Middle frontal gyrus (tissue), 1 donor: Measurements from ENCODE around the gene MCCC2.
"Not testable (repeated sequence)": the region's sequence is repeated elsewhere in the genome, so short reads cannot be mapped to it uniquely, and the experiment has no call there.

Experiments used
- DNase-seq: peaks from one replicate; pipeline ENCODE4 v3.0.0-alpha.2; 2015; ENCODE audit warnings: low spot score; ENCODE audit errors: extremely low spot score

The MCCC2 gene

DNA sequence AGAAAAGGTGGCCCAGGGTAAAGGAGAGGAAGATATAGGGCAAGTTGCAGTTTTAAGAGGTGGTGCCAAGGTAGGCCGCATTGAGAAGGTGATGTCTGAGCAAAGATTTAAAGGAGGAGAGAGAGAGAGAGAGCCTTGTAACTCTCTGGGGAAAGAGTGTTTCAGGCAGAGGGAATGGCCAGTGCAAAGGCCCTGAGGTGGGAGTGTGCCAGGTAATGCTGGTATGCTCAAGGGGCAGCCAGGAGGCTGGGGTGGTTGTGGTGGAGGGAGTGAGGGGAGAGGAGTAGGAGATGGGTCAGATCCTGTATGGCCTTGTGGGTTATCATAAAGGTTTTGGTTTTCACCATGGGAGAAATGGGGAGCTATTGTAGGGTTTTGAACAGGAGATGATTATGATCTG lies 9.9 kb downstream of the MCCC2 start:
- DNase-seq, result no peak

DNA sequence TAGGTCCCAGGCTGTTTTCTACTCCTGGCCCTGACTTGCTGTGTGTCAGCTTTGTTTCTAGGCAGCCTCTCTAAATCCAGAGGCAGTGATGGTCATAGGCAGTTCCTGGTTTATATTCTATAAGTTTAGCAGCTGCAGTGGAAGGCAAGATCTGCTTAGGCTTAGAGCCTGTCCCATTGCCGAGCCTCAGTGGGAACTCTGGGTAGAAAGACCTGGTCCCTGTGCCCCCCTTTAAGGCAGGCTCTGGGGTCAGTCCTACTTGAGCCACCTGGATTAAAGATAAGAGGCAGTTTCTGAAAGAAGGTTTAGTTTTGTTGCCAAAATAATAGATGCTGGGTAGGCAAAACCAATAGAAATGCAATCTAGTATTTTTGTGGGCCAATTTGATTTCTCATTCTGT lies 13.6 kb downstream of the MCCC2 start:
- no peak for DNase-seq

DNA sequence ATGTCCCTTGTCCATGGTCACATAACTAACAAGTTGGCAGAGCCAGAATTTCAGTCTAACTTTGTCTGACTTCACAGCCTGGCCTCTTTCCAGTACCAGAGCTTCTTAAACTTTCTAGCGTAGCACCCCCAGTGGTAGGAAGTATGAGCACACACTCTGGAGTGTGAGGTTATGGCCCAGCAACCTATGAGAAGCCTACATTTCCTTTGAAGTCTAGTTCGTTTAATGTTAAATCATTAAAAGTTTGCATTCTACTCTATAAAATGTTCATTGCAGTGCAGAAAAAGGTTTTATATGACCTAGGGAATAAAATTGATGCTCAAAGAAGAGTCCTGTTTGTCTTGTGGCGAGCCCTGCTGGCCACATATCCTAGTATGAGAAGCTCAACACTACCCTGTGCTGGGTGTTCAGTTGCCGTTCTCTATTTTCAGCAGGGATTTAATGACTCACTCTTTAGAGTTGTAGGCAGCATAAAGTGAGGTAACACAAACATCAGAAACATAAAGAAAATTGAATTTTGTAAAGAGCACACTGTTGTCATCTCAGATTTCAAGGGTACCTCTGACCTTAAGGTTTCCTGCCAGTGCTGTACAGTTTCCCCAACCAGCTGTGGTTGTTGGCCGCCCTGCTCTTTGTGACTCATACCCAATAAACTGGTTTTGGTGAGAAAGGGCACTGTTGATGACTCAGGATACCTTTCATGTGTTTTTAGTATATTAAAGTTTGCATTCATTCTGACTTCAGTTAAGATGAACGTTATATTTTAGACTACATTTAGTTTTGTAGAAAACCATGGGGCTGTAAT lies 14.3 kb downstream of the MCCC2 start:
- DNase-seq, result no peak

DNA sequence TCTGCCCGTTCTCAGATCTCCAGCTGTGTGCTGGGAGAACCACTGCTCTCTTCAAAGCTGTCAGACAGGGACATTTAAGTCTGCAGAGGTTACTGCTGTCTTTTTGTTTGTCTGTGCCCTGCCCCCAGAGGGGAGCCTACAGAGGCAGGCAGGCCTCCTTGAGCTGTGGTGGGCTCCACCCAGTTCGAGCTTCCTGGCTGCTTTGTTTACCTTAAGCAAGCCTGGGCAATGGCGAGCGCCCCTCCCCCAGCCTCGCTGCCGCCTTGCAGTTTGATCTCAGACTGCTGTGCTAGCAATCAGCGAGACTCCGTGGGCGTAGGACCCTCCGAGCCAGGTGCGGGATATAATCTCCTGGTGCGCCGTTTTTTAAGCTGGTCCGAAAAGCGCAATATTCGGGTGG lies 22.8 kb downstream of the MCCC2 start:
- not testable (repeated sequence) for DNase-seq

DNA sequence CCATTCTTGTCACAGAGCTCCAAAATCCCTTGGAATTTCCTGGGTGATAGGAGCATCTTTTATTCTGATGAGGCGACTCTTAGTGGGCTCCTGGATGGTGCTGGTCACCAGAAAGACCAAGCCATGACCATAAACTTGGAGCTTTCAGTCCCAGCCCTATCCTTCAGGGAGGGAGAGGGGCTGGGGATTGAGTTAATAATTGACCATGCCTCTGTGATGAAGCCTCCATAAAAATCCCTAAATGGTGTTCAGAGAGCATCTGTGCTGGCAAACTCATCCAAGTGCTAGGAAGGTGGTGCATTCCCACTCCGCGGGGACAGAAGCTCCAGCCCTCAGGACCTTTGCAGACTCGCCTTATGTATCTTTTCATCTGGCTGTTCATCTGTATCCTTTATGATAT lies 28.7 kb downstream of the MCCC2 start:
- no peak for DNase-seq

DNA sequence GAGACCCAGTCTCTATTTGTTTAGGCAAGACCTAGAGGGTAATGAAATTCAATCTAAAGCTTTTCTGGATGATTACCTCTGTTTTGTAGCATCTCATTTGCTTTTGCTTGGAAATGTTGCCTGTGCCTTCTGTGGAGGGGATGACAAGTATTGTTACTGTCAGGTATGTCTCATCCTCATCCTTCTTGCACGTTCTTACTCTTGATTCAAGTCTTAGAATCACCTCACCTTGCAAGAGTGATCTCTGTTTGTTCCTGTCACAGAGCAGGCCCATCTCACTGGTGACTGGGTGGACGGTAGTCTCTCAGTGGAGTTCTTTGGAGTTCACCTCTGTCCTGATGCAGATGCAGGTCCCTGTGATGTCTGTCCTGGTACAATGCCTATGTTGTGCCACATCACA lies 33.5 kb downstream of the MCCC2 start:
- DNase-seq, result no peak

DNA sequence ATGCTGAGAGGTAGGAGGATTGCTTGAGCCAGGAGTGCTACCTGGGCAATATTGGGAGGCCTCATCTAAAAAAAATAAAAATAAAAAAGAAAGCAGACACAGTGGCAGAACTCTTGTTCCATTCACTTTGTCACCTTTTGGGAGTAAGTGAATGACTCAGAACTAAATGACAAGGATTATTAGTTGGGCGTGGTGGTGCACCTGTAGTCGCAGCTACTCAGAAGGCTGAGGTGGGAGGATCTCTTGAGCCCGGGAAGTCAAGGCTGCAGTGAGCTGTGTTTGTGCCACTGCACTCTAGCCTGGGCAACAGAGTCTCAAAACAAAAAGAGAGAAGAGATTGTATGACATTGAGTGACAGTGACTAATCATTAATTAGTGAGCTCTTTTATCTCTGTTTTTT lies 34.1 kb downstream of the MCCC2 start:
- no peak for DNase-seq

DNA sequence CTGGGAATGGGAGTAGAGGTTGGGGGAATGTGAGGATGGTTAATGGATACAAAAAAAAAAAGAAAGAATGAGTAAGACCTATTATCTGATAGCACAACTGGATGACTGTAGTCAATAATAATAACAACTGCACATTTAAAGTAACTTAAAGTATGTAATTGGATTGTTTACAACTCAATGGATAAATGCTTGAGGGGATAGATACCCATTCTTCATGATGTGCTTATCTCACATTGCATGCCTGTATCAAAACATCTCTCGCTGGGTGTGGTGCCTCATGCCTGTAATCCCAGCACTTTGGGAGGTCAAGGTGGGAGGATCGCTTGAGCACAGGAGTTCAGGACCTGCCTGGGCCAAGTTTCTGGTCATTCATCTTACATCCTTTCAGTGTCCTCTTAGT lies 34.6 kb downstream of the MCCC2 start:
- DNase-seq, result no peak

DNA sequence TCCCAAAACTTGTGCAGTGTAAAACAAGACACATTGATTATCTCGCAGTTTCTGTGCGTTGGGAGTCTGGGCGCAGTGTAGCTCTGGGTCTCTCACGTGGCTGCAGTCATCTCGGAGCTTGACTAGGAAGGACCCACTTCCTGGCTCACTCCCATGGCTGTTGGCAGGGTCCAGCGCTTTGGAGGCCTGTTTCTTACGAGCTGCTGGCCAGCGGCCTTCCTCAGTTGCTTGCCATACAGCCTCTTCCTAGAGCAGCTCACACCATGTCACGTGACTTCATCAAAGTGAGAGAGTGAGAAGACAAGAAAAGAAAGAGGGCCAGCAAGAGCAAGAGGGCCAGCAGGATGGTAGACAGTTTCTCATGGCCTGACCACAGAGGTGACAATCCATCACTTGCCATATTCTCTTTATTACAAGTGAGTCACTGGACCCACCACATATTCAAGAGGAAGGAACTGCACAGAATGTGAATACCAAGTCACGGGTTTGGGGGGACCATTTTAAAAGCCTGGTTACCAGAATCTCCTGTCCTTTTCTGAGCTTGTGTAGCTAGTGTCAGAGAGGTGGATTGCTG lies 36.2 kb downstream of the MCCC2 start:
- DNase-seq, result no peak

DNA sequence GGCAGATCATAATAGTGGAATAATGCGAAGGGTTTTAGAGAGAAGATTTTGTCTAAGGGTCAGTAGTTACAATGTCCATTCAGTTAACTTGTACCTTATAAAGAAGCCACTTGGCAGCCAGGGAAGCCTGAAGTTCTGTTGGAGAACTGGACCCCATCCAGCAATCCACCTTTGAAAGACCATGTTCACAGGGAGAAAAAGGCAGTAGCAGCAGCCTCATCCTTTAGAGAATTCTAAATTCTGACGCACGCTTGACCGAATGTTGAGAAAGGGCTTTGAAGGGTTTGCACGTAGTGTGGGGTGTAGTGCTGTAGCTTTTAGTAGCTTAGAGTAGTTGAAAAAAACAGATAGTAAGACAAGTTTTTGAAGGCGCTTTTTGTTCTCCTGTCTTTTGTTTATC lies 42.8 kb downstream of the MCCC2 start:
- no peak for DNase-seq

DNA sequence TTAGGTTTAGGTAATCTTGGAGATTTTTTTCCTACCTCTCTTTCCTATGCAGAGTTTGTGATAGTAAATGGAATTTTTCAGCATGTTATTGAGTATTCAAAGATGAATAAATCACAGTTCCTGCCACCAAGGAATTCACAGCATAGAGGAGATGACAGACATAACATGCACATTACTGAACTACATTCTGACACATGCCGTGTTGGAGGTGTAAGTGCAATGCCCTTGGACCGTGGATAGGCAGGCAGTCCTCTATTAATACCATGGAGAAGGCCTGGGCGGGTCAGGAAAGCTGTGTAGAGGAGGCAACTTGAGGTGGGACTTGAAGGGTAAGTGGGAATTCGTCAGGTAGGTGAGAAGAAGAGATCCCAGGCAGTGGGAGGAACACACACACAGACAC lies 43.9 kb downstream of the MCCC2 start:
- no peak for DNase-seq

DNA sequence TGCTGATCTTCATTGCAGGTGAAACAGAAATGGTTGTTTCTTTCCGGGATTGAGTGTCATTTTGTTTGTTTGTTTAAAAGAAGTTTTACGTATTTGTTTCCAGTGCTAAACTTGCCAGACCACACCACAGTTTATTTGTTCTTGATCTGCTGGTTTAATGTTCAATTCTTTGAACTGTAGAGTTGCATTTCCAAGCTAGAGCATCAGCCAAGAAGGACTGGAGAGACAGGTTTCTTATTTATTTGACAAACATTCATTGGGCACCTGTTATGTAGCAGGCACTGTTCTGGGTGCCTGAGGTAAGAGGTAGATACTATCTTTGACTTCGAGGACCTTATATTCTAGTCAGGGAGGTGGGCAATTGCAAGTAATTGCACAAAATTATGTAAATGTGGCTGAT lies 45.0 kb downstream of the MCCC2 start:
- no peak for DNase-seq

DNA sequence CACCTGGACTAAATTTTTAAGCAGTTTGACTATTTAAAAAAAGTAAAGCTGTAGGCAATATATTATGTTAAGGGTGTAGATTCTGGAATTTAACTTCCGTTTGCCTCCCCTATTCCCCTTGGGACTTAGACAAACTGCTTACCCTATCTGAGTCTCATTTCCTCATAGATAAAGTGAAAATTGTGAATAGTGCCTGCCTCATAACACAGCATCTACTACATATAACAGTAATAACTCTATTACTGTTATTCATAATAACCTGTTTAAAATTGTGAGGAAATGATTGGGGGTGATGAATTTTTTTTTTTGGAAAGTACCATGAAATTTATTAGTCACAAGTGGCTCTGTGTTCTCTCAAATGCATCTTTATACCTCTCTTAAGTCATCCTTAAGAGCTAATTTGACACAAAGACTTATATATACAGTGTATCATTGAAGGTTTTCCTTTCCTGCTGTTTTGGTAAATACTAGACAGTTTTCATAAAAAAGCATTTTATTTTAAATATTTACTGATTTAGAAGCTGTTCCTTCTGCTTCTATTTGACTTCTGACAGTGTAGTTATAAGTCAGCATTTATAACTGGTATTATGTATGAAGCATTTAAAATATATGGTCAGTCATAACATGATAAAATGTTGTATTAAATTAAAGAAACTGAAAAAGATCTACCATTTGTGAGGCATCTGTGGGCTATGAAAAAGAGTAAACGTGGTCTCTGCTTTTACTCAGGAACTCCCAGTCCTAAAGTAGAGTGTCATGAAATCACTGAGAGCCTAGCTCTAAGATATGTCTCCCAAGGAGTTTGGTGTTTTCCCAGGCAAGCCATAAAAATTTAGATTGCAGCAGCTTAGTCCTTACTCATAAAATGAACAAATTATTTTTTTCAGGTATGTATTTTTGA lies 46.4 kb downstream of the MCCC2 start:
- no peak for DNase-seq

DNA sequence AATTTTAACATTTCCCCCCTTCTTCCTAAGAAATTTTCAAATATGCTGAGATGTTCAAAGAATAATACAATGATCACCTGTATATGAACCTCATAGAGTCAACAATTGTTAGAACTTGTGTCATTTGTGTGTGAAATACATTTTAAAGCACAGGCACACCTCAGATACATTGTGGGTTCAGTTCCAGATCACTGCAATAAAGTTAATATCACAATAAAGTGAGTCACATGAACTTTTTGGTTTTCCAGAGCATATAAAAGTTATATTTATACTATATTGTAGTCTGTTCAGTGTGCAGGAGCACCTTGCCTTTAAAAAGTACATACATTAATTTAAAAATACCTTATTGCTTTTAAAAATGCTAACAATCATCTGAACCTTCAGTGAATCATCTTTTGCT lies 50.0 kb downstream of the MCCC2 start:
- DNase-seq, result no peak

DNA sequence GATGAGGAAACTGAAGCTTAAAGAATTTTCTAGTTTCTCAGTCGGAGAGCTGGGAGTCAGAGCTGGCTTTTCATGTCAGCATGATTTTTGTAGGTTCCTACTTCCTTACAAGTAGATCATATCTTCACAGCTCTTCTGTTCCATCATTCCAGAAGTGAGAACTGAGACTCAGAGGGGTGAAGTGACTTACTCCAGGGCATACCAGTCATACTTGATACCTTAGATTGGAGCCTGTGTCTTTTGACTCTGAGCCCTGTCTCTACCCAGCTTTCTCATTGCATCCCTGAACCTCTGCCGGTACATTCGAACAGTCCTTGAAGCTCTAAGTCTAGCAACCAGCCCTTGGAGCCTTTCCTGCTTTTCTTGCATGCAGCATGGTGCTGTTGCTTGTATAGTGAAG lies 53.3 kb downstream of the MCCC2 start:
- no peak for DNase-seq

DNA sequence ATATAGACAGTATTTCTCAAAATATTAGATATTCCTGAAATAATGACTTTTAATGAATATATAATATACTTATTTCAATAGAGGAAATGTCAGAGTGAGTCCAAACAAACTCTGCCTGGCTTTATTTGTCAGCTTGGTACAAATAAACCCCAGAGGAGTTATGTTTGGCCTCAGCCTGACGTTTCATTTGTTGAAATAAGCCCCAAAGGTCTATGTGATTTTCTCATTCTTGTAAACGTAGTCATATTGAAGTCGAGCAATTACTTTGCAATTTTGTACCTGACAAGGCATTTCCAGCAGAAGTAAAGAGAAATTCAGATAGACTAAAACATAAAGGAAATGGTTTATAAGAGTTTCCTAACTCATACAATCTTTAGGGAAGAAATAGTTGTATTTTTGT lies 57.9 kb downstream of the MCCC2 start:
- DNase-seq, result no peak

DNA sequence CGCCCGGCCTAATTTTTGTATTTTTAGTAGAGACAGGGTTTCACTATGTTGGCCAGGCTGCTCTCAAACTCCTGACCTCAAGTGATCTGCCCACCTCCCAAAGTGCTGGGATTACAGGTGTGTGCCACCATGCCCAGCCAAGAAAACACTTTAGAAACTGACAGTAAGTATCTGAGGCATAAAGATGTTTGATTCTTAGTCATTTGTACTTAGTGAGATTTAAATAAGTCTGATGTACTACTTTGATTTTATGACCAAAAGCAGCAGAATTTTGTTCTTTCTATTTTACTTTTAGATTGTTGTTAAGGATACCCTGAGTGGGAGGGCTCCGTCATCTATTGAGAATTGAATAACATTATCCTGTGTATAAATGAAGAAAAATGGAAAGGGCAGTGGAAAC lies 63.8 kb downstream of the MCCC2 start:
- DNase-seq, result not testable (repeated sequence)

DNA sequence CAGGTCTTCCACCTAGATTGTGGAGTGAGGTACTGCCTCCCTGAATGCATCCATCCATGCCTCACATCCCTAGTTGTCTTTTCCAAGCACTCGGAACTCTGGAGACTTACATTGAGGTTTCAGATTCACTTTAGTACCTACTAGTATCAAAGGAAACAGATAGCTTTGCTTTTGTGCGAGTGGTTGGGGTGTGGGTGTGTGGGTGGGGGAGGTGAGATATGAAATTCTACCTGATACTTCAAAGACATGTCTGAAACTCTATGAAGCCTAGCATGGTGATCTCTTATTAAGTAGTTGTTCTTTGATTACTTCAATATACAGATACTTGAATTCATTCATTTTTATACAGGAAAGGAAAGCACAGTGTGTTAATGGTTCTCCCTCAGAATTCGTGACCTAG lies 64.4 kb downstream of the MCCC2 start:
- no peak for DNase-seq

DNA sequence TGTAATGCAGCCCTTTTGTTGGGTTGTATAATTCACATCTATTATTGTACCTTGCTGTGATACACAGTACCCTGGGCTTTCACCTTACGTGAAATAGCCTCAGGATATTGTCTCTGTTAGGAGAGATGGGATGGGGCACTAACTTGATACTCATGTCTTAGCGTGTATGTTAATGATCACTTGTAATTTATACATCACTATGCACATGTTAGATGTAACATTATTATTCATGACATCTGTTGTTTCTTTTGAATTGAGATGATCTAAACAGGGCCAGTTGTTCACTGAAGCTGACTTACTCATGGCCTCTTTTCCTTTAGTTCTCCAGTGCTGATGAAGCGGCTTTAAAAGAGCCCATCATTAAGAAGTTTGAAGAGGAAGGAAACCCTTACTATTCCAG lies 65.2 kb downstream of the MCCC2 start:
- DNase-seq, result no peak

DNA sequence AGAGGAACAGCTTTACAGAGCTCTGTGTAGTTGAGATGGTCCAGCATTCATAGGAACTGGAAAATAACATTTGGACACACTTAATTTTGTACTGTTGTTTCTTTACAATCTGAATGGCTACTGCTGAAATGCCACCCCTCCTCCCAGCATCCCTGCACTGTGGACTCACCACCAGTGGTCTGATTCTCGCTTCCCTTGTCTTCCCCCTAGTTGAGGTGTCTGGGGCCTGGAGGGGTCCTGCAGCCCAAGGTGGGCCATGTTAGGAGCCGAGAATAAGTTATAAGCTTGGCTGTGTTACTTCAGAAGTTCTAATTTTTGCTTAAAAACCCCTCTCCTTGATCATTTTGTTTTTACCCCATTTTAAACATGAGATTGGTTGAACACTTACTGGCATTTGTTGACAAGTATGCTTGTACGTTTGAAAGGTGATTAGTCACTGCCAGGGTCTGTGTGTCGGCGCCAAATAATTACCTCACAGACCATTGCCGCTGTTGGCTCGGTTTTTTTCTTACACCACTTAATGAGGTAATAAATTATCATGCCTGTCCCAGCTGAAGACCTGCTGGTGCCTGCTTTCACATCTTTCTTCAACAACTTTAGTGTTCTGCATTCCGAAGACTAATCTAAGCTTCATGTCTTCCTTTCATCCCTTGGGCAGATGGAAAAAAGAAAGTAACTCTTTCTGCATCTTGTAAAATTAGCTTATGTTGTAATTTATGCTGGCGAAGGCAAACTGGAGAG lies 65.8 kb downstream of the MCCC2 start:
- no peak for DNase-seq

DNA sequence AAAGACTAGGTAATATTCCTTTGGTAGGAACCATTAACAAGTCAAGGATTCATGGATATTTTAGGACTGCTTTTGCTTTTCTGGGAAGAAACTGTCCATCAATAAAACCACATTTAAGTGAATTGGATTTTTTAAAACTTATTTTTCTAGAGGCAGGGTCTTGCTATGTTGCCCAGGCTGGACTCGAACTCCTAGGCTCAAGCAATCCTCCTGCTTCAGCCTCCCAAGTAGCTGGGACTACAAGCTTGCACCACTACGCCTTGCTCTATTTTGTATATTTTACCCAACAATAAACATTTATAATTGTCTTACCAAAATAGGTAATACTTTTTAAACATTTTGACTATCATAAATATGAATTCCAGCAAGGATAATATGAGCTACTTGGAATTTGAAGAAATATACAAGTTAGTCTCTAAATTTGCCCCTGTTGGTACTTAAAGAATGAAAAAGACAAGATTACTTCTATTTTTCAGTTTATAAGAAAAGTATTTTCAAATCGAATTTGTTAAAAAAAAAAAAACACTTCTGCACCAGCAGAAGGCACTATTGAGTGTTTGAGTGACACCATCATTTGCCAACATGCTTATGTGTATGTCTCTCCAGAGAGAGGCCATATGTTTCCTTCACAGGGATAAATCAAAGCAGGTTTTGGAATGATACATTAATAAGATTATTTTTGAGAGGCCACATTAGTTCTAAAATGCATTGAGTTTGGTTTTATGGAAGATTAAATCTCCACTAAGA lies 71.9 kb downstream of the MCCC2 start:
- no peak for DNase-seq
